ENCODE data around the gene AGBL3. TPM values are rescaled to one million over a fixed set of nuclear protein-coding genes. Genes with fewer than 3 reads are reported as not detected.

AGBL3 gene
- total and polyA plus RNA-seq, 12 donors = 0.64 to 2.6 (median 1.1) TPM

DNA sequence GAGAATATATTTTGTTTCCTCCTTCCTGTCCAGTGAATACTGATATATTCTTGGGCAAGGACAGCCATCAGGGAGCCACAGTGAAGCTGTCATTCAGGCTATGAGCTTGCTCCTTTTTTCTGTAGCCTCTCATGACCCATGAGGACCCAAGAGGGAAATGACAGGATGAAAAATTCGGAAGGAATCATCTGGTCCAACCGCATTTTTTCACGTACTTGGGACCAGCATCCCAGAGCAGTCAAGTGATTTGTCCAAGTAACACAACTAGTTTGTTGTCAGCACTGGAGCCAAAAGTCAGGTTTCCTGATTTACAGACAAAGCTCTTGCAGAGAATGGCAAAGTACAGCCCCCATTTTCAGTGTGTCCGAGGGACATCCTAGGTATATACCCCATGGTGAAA is 47.2 kb upstream of the AGBL3 start:
- no peak overlapping the region for H3K4me3 ChIP-seq
- WGBS, 2 donors = 78 to 79% methylated on average over 4 of the region's 4 CpGs
- DNase-seq (no peak), ATAC-seq (peak in 1 of 8 donors; percentile 12)
- no peaks in the 10 kb centered on the region for H3K9me3 ChIP-seq
- TF ChIP-seq, protein P1, sequence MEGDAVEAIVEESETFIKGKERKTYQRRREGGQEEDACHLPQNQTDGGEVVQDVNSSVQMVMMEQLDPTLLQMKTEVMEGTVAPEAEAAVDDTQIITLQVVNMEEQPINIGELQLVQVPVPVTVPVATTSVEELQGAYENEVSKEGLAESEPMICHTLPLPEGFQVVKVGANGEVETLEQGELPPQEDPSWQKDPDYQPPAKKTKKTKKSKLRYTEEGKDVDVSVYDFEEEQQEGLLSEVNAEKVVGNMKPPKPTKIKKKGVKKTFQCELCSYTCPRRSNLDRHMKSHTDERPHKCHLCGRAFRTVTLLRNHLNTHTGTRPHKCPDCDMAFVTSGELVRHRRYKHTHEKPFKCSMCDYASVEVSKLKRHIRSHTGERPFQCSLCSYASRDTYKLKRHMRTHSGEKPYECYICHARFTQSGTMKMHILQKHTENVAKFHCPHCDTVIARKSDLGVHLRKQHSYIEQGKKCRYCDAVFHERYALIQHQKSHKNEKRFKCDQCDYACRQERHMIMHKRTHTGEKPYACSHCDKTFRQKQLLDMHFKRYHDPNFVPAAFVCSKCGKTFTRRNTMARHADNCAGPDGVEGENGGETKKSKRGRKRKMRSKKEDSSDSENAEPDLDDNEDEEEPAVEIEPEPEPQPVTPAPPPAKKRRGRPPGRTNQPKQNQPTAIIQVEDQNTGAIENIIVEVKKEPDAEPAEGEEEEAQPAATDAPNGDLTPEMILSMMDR (IDR thresholded peaks at IDR 0.05) = no peak
- peak overlapping the region in 3 of 10 donors; percentile 2 to 80 (median 14) for H3K27ac ChIP-seq
- no peaks in the 10 kb centered on the region for H3K27me3 ChIP-seq
- intact Hi-C loops (cut with DNase I) = loop anchor here in 5 of 10 donors (5.0 to 10.0 kb wide), 5 partner anchors 47 to 244 kb away; no protein-coding TSS in a partner anchor
- H3K4me1 ChIP-seq = peaks cover 0 to 66% (median 38%) of the 10 kb centered on the region in 9 donors
- H3K36me3 ChIP-seq = peaks cover 0 to 84% (median 12%) of the 10 kb centered on the region in 9 donors

DNA sequence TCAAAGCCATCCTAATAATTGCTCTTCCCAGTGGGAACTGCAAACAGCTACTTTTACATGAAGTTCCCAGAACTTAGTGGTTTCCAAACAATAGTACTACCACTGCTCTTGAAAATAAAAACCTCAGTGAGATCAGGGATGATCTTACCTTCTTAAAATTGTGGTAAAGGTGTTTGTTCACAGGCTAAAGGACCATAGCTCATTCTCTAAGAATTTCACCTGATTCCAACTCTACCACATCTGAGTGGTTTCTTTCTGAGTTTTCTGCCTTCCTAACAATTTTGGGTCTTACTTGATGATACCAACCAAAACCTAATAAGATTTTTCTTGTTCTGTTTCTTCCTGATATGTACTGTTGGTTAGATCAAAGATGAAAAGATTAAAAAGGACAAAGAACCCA is 45.6 kb upstream of the AGBL3 start:
- H3K36me3 ChIP-seq = peaks cover 0 to 84% (median 3%) of the 10 kb centered on the region in 9 donors
- no peak overlapping the region for H3K4me3 ChIP-seq
- H3K27ac ChIP-seq = peak overlapping the region in 3 of 10 donors; percentile 3 to 62 (median 5)
- intact Hi-C loops (cut with DNase I) = loop anchor here in 4 of 10 donors (5.0 to 10.0 kb wide), 5 partner anchors 163 to 253 kb away; partner anchors contain the start of gene CALD1 (in 1 of the 4)
- DNase-seq (no peak), ATAC-seq (no peak)
- TF ChIP-seq, protein P1 (IDR thresholded peaks at IDR 0.05) = no peak
- H3K27me3 ChIP-seq = no peaks in the 10 kb centered on the region
- H3K9me3 ChIP-seq = no peaks in the 10 kb centered on the region
- H3K4me1 ChIP-seq = peaks cover 0 to 51% (median 36%) of the 10 kb centered on the region in 9 donors

DNA sequence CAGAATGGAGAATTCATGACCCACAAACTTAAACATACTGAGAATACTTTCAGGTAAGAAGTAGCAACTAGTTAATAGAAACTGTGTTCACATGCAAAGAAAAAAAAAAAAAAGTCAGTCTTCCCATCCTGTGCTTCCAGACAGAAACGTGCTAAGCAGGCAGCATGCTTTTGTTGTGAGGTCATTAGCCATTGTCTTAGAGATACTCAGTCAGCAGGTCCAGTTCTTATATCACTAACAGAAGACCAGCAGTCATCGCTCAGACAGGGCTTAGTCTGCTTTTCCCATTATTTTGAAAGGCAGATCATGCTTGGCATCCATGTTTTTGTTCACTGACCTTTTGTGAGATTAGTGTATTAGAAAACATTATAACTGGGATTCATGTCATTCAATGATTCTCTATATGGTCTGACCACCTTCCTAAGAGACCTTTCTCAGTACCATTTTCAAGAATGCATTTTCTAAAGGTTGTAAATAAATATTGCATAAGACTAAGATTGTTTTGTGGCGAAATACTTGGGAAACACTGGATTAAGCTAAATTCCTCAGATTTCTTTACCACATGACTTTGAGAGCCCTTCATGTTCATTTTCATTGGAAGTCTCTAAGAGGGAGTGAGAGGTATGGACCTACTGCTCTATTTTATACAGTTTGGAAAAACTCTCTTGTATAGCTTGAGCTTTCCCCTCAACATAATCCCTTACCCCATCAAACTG is 45.0 kb upstream of the AGBL3 start:
- intact Hi-C loops (cut with DNase I) = loop anchor here in 4 of 10 donors (5.0 to 10.0 kb wide), 5 partner anchors 164 to 254 kb away; partner anchors contain the start of gene CALD1 (in 1 of the 4)
- WGBS, 2 donors = 54% methylated on average over 3 of the region's 3 CpGs
- DNase-seq = peak in 1 of 2 donors; percentile 22
- Histone ChIP-seq H3K4me3 (no peak overlapping the region), H3K9me3 (no peaks in the 10 kb centered on the region), H3K27me3 (no peaks in the 10 kb centered on the region), H3K4me1 (peaks cover 0 to 44% (median 35%) of the 10 kb centered on the region in 9 donors), H3K36me3 (peaks cover 0 to 84% (median 8%) of the 10 kb centered on the region in 9 donors), H3K27ac (peak overlapping the region in 5 of 10 donors; percentile 3 to 62 (median 5))
- peak in 6 of 8 donors; percentile 29 to 75 (median 66) for ATAC-seq
- TF ChIP-seq, protein P1 (IDR thresholded peaks at IDR 0.05) = no peak

DNA sequence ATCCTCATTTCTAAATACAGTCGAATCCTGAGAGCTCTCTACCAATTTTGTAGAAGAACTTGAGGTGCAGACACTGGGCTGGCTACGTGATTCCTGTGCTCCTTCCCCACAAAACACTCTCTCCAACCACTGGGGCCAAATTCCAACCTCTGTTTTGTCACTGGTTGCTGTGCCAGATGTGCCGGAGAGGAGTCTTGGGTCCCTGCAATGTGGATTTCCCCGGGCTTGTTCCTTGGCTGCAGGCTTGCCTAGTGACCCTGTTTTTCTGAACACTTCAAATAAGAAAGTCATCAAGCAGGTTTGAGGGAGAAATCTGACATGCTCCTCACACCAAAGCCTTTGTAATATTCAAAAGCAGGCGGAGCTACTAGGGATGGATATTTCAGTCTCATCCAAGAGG is 44.4 kb upstream of the AGBL3 start:
- Histone ChIP-seq H3K36me3 (peaks cover 0 to 84% (median 13%) of the 10 kb centered on the region in 9 donors), H3K9me3 (no peaks in the 10 kb centered on the region), H3K27ac (peak overlapping the region in 3 of 10 donors; percentile 3 to 62 (median 22)), H3K27me3 (no peaks in the 10 kb centered on the region), H3K4me3 (no peak overlapping the region), H3K4me1 (peaks cover 0 to 39% (median 30%) of the 10 kb centered on the region in 9 donors)
- WGBS, 2 donors = 85 to 88% methylated on average over 5 of the region's 5 CpGs
- intact Hi-C loops (cut with DNase I) = loop anchor here in 4 of 10 donors (5.0 to 10.0 kb wide), 5 partner anchors 165 to 255 kb away; partner anchors contain the start of gene CALD1 (in 1 of the 4)
- no peak for ATAC-seq
- TF ChIP-seq, protein P1 (IDR thresholded peaks at IDR 0.05) = no peak
- DNase-seq = no peak
